HG03342 (cell line): ENCODE results near the gene NEK10.
A peak's percentile ranks its signal among the peaks of the same experiment; 100 is the strongest.
"Not testable (repeated sequence)": the region's sequence is repeated elsewhere in the genome, so short reads cannot be mapped to it uniquely, and the experiment has no call there.

Source experiments
- ATAC-seq: cut with Tn5 transposase; IDR thresholded peaks from one replicate; pipeline ENCODE4 v1.9.1; 2021; ENCODE audit warnings: mild to moderate bottlenecking, moderate library complexity; ENCODE audit not compliant: unreplicated experiment

The NEK10 gene

DNA sequence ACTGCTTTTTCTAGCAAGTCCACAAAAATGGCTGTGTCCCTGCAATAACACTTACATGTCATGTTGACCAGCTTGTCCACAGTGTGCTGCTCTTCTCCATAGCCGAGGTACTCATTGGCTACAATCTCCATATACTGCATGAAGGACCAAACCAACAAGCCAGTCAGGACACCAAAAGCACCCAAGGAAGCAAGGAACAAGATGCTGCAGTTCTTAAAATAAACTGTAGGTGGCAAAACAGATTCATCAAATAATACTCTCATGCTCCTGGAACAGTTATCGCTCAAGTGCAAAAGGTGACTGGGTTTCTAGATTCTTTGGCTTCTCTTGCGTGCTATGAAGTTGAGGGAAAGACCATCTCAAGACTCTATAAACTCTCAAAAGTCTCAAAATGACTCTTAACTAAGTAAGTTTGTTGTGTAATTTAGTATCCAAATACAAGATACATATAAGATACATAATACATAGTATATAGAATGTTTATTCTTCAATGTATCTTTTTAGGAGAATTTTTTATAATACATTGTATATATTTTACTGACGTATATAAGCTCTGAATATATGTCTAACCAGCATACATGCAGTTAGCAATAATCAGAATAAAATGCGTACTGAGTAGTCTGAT, 57.0 kb downstream of the NEK10 start:
- peak; percentile 94 for ATAC-seq

DNA sequence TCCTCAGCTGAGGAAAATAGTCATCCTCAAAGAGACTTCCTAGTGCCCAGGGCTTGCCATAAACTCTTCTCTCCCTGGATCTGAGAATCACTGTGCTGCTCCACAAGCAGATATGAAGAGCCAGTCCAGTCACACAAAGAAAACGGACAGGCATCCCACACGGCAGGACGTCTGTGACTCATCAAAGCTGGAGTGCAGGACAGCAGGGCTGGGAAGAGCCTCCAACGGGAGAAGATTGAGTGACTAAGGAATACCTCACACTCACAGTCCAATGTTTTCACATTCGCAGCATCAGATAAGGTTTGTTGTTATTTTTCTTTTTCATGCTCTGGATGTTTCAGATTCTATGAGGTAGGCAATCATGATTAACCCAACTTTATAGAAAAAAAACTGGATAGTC, 57.8 kb downstream of the NEK10 start:
- ATAC-seq: no peak

DNA sequence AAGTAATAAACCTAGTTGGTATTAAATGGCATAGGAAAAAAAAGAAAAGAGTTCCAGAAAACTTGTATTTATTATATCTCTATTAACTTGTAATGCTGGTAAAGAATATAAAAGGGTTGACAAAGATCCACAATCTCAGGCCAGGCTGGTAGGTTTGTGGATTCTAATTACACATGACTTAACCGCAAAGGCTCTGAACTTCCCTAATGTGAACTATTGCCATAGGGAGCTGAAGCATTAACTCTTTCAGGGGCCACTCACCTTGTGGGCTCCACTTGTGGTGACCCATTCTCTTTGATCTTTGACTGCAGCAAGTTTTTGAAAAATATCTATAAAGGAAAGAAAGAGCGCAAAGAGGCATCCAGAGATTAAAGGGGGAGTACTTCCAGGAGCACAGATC, 58.5 kb downstream of the NEK10 start:
- no peak for ATAC-seq

- no peak for ATAC-seq
These were observed 61.6 kb downstream of the NEK10 start for GRCh38 chr3:27307566-27307965.

DNA sequence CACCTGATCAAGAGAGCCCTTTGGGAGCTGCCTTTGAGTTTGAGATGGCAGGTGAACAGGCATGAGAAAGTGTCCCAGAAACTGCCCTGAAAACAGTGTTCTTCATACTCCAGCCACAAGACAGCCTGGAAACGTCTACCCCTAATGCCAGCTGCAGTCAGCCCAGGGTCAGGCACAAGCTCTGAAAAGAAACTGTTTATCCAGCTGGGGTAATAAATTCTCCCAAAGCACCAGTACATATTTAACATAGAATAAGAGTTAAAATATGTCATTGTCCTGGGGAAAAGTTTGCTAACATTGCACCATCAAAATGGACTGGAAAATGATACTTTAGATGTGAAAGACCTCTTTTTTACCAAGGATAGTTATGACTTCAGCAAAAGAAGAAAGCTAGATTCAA, 66.3 kb downstream of the NEK10 start:
- ATAC-seq: no peak

- ATAC-seq: not testable (repeated sequence)
These were observed 70.2 kb downstream of the NEK10 start for GRCh38 chr3:27298981-27299380.

DNA sequence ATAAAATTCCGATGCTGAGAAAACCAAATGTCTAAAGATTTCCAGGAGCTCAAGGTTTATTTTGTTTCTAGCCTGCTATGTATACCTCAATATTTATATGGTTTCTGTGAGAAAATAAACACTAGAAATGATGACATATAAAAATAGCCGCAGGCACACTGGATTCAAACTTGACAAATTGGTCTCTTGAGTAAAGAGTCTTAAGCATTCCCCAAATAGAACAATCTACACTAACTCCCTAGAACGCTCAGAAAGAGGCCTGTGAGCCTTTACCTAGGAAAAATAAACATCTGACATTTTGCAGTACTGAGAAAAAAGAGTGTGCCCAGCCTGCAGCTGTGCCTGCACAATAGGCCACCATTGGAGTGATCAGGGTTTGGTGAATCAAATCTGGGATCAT, 75.2 kb downstream of the NEK10 start:
- no peak for ATAC-seq

- ATAC-seq: no peak
These were observed 78.4 kb downstream of the NEK10 start for GRCh38 chr3:27290760-27291159.

- no peak for ATAC-seq
These were observed 79.3 kb downstream of the NEK10 start for GRCh38 chr3:27289769-27290413.

DNA sequence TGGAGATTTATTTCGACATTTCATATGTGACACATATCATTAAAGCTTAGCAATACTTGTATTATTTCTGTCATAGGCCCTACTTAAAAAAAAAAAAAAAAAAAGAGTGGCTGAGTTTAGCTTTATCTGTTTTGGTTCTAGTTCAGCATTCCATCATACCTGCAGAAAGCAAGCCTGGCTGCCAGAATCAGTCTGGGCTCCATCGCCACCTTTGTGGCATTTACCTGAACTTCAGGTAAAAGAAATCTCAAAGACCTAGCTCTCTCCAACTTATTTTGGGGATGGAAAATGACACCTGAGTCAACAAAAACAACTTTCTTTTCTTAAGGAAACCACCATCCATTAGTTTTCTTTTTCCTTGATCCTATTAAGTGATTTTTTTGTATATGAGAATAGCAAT, 82.1 kb downstream of the NEK10 start:
- no peak for ATAC-seq

DNA sequence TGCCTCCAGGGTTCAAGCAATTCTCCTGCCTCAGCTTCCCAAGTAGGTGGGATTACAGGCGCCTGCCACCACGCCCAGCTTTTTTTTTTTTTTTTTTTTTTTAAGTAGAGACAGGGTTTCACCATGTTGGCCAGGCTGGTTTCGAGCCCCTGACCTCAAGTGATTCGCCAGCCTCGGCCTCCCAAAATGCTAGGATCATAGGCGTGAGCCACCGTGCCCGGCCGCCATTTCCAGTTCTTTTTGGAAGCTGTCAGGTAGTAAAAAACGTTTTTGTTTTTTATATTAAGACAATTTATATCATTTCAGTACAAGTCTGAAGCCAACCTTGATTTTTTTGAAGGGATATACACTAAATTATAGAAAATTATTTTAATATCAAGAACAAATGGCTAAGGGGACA, 82.7 kb downstream of the NEK10 start:
- not testable (repeated sequence) for ATAC-seq

DNA sequence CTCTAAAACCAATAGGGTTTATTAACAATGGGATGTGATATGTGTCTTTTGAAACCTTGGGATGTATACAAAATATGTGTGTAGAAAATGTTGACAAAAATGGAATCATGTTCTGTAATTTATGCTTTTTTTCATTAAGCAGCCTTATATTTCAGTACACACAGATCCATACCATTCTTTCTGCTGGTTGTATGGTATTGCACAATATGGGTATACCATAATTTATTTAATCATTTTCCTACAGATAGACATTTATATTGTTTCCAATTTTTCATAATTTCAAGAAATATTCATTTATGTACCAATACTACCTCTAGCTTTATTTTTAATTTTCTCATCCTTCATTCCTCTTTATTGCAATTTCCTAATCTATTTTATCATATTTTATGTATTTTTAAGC, 83.5 kb downstream of the NEK10 start:
- ATAC-seq: no peak

GRCh38 chr3:27281671-27282150, 87.5 kb downstream of the NEK10 start:
- ATAC-seq: no peak

DNA sequence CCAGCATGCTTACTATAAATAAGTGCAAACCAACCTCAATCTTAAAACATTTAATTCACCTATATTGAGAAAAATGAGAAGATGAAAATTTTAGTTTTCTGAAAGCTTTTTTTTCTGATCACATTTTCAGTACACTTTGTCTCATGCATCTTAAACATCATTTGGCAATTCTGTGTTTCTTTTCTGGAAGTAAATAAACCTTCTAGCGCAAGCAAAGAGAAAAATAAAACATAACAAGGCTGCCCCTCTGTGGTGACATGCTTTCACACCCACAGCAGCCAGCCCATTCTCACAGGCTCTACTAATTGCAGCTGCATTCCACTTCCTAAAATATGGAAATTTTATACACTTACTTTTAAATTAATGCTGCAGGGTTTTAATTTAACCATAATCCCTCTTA, 90.1 kb downstream of the NEK10 start:
- no peak for ATAC-seq

GRCh38 chr3:27278383-27279055, 90.7 kb downstream of the NEK10 start:
- no peak for ATAC-seq

- no peak for ATAC-seq
These were observed 93.7 kb downstream of the NEK10 start for GRCh38 chr3:27275441-27275990.

DNA sequence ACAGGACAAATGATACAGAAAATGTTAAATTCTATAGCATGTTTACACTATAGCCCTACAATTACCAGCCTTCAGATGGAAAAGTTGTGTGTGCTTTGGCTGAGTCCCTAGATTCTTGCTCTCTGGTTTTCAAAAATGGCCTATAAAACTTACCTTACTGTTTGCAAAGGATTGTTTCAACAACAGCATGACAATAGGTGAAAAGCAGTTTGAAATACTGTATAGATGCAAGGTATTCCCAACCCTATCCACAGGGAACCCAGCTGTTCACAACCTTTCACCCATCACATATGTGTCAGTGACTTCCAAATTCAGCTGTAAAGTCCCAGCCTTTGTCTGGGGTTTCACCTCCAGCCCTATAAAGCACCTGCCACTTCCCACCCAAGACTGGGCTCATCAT, 97.3 kb downstream of the NEK10 start:
- ATAC-seq: no peak

DNA sequence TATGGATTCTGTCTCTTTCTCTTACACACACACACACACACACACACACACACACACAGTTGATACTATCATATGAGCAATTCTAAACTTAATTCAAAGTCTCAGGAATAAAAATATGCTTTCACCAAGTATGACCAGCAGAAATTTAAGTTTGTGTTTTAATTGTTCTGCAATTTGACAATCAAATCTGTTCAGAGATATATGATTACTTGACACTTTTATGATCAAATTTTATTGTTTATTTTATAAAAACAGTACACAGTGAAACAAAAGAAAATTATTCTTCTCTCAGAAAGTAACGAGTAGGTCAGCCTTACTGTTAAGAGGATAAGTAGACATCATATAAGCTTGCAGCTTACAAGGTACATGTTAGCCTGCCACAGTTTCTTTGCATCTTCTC, 114.3 kb downstream of the NEK10 start:
- ATAC-seq: no peak

DNA sequence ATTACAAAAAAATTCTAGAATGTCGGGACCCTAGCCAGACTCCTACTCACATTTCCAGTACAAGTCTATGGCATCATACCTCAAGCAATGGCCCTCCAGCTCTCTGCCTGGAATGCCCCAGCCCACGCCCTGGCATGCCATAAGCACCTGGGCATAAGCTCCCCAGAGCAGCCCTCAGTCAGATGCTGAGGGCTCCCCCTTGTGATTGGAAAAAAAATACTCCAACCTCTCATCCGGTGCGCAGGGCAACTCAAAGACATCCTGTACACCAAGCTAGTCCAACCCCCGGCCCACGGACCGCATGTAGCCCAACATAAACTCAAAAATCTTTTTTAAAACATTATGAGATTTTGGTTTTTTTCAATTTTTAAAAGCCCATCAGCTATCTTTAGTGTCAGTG, 115.4 kb downstream of the NEK10 start:
- ATAC-seq: peak; percentile 87

GRCh38 chr3:27253391-27253790, 115.8 kb downstream of the NEK10 start:
- ATAC-seq: no peak

DNA sequence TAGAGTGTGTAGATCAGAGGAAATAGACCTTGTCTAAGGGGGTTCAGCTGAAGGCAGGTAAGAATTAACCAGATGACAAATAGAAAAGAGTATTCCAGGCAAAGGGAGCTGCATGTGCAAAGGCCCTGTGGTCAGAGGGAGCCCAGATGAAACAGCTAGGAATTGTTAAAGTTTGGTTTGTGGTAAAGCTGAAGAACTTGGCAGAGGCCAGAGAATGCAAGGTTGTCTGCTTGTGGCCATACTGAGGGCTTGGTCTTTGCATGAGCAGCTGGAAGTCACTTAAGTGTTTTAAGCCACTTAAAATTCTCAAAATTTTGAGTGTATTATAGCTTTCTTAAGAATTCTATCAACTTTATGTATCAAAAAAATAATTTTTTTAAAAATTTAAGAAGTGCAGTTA, 116.5 kb downstream of the NEK10 start:
- no peak for ATAC-seq

DNA sequence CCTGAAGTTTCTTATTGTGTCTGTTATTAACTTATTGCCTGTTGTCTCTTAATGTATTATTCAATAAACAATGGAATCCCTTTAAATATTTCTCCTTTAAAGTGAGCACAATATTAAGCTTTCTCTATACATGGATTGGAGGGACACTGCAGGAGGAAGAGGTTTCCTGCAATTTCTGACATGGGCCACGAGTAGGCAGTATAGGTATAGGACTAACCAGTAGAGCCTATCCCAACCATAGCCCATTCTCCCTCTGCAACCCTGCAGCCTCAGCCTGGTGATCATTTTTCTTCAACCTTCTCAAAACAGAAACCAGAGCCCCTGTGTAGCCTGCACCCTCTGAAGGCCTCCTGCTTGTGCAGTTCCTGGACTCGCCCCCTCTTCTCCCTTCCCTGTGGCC, 124.8 kb downstream of the NEK10 start:
- no peak for ATAC-seq
